Effector CD4-positive, alpha-beta T cell (primary cell): Measurements from ENCODE around the gene NDUFS8.

ENCODE experiments used
- DNase-seq: peaks from one replicate; pipeline ENCODE4 v3.0.0-alpha.2; 2020

Gene NDUFS8

DNA sequence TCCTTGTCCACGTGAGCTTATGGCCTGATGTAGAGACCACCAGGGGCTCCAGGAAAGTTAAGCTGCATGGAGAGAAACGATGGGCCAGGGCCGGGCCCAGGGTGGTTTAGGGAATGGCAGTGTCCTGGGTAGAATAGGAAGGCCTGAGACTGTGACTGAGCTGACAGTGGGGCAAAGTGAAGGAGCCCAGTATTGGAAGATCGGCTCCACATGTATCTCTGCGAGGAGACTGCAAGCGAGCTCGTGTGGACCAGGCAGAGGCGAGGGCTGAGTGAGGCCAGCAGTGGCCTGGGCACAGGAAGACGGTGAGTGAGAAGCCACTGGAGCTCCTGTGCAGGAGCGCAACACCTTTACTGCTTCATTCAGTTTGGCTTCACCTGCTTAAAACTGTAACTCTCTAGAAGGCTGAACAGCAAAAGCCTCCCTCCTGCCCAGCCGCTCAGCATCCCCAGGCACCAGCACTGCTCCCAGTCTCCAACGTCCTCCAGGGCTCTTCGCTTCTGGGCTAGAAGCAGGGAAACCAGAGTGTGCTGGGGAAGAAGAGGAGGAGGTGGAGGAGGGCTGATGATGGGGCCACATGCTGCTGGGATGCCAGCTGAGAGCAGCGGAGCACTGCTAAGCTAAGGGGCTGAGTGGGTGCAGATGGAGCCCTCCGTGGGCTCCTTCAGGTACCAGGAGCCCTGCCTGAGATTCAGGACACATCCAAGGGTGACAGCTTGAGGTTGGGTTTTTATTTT is 21.8 kb downstream of the NDUFS8 start:
- DNase-seq, result no peak

DNA sequence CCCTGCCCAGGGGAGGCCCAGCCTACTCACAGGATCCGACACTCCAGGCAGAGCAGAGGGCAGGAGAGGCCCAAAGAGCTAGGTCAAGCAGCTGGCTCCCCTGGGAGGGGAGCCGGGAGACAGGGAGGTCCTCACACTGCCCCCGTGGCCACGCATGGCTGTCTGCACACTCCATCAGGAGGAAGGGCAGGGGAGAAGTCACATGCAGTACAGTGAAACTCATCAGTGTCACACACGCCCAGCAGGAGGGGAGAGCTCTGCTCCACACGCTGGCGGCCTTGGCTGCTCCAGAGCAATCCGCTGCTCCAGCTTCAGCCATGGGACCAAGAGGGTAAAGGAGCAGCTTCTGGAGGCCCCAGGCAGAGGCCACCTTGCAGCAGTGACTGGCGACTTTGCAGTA is 22.6 kb downstream of the NDUFS8 start:
- no peak for DNase-seq

DNA sequence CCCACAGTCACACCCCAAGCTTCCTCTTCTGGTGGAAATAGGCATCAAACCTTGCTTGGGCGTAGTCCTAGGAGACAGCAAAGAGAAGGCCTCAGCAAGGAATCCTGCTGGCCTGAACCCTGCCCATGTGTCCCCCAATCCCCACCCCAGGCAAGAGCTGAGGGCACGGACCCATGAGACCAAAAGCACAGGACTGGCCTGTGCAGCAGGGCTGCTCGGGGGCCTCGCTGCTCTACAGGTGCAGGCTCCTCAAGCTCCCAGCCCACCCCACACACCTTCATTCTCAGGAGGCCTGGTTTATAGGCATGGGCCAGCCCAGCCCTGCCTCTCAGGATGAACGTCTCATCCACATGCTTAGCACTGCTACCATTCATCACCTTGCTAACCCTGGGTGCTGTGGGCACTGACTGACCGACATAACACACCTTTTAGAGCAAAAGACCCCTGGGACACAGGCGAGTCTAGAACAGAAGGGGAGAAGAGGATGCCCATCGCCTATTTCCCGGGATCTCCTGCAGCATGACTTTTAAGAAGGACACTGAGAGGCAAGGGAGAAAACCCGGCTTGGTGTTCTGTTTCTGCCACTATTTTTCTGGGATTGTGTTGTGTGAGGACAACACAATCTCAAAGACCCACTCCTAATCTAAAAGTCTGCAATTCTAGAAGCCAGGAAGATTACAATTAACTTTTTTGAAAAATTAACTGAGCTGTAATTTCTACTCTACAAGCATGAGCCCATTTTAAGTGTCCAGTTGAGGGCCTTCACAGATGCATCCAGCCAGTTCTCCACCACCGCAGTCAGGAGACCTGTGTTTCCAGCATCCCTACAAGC is 23.7 kb downstream of the NDUFS8 start:
- DNase-seq, result no peak

DNA sequence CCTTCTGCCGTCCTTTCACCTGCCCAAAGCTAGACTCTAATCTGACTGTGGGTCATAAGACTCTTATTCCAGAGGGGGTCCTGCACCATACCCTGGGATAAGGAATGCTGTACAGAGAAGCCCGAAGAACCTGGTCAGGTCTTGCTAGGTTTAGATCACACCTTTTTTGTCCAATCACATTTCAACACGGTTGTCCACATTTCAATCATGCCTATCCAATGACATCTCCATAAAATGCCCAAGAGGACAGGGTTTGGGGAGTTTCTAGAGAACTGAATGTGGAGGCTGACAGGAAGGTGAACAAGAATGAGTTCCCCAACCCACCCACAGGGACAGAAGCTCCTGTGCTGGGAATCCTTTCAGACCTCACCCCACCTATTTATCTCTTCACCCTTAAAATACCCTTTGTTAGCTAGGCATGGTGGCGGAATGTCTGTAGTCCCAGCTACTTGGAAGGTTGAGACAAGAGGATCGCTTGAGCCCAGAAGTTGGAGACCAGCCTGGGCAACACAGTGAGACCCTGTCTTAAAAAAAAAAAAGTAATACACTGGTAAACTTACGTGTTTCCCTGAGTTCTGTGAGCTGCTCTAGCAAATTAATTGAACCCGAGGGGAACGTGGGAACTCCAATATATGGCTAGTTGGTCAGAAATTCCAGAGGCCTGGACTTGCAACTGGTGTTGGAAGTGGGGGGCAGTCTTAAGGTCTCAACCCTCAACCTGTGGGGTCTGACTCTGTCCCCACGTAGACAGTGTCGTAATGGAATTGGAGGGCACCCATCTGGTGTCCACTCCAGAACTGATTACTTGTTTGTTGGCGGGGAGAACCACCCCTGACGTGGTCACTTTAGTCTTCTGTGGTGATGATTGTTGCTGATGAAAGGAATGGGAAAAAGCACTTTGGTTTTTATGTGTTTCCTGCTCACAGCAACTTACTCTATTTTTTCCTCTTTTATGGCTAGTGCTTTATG is 26.1 kb downstream of the NDUFS8 start:
- no peak for DNase-seq

DNA sequence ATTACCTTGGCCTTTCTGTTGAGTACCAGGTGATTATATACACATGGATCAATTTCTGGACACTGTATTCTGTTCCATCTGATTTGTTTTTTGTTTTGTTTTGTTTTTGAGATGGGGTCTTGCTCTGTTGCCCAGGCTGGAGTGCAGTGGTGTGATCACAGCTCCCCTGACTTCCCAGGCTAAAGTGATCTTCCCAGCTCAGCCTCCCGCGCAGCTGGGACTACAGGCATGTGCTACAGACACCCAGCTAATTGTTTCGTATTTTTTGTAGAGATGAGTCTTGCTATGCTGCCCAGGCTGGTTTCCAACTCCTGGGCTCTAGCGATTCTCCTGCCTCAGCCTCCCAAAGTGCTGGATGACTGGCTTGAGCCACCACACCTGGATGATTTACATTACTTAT is 27.3 kb downstream of the NDUFS8 start:
- DNase-seq, result no peak

DNA sequence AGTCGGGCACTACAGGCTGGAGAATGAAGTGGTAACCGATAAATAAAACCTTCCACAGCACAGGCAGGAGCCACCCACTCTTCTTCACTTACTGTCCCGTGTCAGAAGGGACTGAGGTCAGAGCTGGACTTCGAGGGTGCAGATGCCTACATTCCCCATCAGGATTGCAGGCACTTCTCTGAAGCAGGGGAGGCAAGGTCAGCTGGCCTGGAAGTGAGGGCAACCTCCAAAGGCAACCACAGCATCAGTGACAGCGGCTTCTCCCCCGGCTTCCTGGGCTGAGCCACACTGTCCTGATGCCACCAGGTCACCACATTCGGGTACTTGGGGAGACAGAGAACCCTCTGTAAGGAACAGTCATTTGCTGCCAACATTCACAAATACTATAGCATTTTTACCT is 31.0 kb downstream of the NDUFS8 start:
- no peak for DNase-seq

DNA sequence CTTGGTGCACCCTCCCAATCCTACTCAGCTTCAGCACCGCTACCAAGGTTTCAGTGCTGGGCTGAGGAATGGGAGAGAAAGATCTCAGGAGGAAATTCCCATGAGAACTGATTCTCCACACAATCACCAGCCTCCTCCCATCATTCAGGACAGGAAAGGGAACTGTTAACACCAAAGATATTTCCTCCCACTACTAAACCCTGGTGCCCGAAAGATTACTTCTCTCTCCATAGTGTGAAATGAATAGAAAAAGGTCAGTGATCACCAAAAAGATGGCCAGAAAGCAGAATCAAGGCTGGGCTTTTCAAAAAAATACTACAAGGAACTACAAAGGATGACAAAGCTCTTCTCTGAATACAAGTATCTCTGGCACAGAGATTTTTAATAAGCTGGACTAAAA is 34.4 kb downstream of the NDUFS8 start:
- DNase-seq, result no peak

DNA sequence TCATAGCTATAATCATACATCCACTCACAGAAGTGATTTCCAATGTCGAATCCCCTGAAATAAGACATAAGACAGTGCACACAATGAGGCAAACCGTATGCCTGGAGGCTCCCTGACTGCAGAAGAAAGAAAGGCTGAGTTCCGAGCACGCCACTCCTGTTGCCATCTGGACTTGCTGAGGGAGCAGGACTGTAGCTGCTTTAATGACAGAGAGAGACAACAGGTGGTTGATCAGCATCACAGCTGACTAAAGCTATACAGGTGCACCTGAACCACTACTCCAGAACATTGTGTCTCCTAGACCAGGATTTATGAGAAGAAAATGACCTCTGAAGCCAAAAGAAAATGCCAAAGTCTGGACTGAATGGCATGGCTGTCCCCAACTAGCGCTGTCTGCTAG is 35.4 kb downstream of the NDUFS8 start:
- no peak for DNase-seq

DNA sequence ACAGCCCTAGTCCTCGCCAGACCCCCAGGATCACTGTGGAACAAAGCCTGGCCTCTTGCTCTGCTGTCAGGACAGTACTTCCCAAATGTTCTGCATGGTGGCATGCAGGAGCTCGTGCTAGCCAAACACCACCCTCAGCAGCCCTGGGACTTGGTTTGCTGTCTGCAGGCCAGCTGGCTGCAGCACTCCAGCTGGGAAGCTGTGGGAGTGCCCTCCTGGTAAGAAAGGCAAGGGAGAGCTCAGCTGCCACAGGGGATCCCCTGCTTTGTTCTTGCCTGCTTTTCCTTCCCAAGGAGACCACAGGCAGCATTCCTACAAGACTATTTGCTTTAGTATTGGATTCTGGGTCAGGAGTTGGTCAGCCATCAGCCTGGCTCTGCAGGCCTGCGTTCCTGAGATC is 36.3 kb downstream of the NDUFS8 start:
- no peak for DNase-seq

DNA sequence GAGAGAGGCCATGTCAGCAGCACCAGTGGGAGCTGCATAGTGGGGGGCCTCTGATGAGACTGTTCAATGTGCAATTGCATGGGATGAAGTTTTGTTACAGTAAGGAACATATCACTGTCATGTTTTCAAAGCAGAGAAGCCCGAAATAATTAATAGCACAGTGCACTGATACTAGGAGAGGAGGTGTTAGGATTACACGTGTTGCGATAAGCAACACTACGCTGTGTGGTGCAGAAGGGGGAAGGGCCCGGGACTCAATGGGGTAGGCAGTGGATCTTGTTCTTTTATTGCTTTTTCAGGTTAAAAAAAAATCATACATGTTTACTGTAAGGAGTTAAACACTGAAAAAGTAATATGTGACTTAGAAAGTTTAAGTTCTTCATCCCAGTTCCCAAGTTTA is 37.5 kb downstream of the NDUFS8 start:
- DNase-seq, result no peak

DNA sequence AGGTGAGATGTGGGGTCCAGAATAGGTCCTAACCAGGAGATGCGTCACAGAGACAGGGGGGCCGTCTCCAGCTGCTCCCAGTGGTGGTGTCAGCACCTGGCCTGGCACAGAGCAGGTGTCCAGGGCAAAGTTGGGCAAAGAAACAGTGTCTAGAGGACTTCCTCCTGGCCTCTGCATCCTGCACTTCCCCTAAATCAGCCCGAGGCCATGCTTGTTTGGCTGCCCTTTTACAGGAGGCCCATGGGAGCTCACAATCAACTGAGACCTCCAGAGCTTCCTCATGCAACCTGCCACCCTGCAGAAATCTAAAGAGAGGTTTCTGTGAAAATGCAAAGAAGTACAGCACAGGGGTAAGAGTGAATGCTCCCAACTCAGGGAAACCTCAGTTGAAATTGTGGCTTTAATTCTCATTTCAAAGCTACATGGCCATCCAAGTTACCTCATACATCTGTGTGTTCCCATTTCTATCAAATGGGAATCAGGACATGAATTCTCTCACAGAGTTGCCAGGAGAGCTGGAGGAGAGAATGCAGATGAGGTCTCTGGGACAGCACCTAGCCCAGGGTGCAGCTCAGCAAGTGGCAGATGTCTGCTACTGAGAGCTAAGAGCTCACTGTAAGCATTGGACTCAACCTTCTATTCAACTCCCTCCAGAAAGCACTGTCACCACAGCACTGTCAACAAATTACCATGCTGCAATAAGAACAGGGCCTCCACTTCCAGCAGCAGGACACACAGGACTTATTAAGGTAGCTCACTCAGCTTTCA is 41.0 kb downstream of the NDUFS8 start:
- DNase-seq, result no peak

DNA sequence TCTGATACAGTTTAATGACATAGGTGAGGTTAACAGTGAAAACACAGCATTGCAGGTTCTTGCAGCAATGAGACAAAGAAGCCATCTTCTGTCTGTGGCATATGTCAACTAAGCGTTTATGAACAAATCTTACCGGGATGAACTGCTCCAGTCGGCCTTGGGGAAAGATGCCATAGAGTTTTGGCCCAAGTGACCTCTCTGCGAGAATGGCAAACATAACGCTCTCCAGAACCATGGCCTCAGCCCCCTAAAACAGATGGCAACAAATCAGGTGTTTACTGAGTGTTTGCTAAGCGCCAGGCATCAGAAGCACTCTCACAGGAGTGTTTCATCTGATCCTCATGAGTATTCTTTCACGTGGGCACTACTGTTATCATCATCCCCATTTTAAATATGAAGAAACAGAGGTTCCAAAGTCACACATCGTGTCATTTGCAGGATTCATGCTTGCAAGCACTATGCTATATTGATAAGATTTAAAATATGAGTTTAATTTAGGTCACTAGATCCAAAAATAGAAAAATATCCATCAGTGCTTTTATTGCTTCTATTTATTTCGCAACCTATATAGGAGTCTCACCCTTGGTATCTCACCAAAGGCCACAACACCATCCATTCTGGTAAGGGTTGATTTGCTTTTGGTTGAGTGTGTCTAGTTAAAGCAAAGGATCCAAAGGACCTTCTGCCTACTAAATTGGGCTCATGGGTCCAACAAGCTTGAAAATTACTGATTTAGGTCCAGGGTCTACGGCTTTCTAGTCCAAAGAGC is 44.3 kb downstream of the NDUFS8 start:
- no peak for DNase-seq

DNA sequence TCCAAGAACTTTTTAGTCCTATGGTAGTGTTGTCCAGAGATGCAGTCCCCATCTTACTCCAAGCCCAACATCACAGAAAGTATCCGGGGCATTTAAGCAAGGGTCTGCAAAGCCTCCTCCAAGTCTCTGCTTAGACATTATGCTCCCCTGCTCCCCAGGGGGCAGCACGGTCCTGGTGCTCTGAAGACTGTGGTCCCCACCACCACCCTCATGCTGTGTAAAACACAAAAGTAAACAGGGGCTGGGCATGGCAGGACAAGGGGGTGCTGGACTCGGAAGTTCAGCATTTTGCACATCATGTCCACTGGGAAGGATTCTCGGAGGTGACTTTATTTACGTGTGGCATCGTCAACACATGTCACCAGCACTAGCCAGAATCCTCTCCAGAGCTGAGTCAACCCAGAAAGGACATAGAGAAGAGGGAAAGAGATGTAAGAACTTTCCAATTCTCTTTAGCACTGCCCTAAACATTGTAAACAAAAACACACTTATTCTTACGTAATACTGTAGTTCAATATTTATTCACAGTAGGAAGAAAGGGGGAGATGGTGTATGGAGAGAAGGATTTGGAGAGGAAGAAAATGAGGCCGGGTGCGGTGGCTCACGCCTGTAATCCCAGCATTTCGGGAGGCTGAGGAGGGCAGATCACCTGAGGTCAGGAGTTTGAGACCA is 46.0 kb downstream of the NDUFS8 start:
- DNase-seq, result no peak

DNA sequence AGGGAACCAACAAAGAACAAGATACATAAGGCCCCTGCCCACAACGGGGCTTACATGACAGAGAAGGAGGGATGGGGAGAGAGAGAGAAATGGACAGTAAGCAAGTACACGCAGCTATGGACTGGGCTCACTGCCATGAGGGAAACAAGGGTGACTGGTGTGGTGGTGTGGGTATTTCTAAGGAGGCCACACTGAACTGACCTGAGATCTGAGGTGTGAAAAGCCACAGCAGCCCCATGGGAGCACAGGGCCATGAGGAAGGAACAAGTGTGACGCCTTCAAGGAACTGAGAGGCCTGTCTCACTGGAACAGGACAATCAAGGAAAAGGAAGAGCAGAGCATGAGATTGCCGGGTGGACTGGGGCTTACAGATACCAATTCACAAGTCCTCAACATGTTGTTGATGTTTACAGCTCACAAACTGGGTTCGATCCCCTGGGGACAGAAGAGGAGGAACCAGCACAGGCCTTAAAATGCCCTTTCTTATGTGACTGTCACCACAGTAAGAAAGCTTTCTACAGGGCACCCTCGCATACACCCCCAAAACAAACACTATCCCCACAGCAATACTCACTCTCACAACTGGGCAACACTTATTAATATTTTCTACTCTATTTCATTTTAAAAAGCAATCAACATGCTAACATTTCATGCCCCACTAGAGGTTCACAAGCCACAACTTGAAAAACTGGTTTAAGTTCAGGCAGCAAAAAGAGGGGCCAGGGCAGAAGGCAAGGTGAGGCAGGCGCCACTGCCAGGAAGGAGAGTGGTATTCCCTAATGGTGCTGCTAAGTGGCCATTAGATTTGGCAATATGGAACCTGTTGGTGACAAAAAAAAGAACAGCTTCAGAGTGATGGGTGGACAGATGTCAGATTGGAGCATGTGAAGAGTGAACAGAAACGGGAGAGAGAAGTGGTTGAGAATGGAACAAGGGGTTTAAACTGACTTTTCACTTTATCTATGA is 47.4 kb downstream of the NDUFS8 start:
- no peak for DNase-seq

DNA sequence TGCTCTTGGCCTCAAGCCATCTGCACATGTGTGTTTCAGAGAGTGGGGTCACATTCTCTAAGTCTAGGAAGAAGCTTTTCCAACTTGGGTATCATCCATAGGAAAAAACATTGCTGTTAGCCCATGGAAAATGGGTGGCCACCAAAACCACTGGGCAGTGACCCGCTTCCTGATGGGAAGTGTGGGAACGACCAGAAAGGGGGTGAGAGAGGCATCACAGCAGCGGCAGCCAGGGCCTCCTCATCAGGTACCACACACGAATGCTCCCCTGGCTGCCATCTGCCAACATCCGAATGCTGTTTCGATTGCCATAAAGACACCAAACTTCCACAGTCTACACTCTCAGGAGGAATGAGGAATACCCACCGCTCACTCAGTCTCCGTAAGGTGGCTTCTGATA is 50.4 kb downstream of the NDUFS8 start:
- no peak for DNase-seq

DNA sequence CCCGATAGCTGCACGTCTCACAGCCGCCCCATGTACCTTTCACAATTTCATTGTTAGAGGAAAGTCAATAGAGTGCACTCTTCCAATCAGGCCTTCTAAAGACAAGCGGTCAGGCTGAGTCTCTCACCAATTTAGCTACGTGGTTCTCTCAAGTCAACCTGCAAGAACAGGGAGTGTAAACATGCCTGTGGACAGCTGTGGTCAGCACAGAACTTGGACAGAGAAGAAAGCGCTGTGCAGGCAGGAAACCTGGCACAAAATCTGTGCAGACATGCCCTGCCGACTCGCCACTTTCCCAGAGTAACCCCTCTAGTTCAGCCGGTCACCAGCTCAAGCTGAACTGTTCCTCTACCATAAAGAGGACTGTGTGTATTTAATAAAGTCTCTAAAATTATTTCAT is 51.2 kb downstream of the NDUFS8 start:
- no peak for DNase-seq

DNA sequence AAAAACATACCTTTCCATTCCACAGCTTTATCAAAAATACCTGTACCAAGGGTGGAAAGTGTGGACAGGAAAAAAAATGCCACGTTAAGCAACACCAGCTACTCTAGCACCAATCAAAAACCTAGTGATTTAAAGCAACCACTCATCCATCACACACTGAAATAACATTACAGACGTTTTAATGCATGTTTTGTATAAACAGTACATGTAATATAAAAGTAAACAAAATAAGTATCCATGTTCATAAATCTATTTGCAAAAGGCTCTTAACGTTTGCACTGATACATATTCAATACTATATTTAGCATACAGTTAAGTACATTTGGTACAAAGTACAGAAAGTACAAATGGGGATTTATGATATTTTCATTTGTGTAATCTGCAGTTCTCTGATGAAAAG is 52.0 kb downstream of the NDUFS8 start:
- DNase-seq, result no peak

DNA sequence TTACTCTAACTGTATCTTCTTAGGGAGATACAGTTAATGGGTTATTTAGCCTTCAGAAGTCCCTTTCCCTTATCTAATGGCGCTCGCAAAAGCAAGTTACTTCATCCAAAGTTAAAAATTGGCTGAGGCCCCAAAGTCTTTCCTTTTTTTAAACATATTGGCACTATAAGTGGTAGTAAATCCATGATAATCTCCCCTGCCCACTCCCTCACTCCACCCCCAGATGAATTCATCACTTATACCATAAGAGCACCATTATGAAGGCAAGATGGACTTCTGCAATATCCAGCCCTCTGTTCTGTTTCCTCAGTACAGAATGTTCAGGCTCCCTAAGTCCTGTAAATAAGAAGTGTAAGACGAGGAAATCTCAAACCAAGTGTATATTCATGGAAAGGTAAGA is 53.0 kb downstream of the NDUFS8 start:
- no peak for DNase-seq
